A549 (cell line): ENCODE data around the gene FNDC7.

ENCODE experiments used
- CTCF ChIP-seq: fragments of >200 bp; sonication (Bioruptor Twin); formaldehyde crosslinking; IDR thresholded peaks from 3 replicates; pipeline ENCODE4 v1.5.1; 2016
- ELK1 ChIP-seq: fragments of 150-350 bp; IDR thresholded peaks from 2 replicates; pipeline ENCODE4 v1.6.1; 2014; ENCODE audit warnings: low read depth, mild to moderate bottlenecking, low read length
- ESRRA ChIP-seq: fragments of 150-350 bp; IDR thresholded peaks from 2 replicates; pipeline ENCODE4 v1.6.1; 2014; ENCODE audit warnings: mild to moderate bottlenecking, low read length, borderline replicate concordance
- HES2 ChIP-seq: fragments of >200 bp; sonication (Bioruptor Twin); formaldehyde crosslinking; IDR thresholded peaks from 2 replicates; pipeline ENCODE4 v1.6.1; 2016
- MAFK ChIP-seq: fragments of 450-650 bp; IDR thresholded peaks from 2 replicates; pipeline ENCODE4 v1.6.1; 2014; ENCODE audit not compliant: partially characterized antibody
- MAX ChIP-seq: IDR thresholded peaks from 2 replicates; pipeline ENCODE4 v1.6.1; 2012
- PBX3 ChIP-seq: IDR thresholded peaks from 2 replicates; pipeline ENCODE4 v1.6.1; 2012
- RAD21 ChIP-seq, 2 experiments: fragments of >200 bp in 1 of 2; sonication (Bioruptor Twin) in 1 of 2; formaldehyde crosslinking in 1 of 2; IDR thresholded peaks in 1 of 2; conservative IDR thresholded peaks in 1 of 2; 2 replicates in 1 of 2; 3 replicates in 1 of 2; pipeline ENCODE4 v1.6.1; 2012 to 2018; ENCODE audit warnings: inconsistent platforms in 1 of 2
- USF2 ChIP-seq: fragments of 450-650 bp; IDR thresholded peaks from 2 replicates; pipeline ENCODE4 v1.6.1; 2014; ENCODE audit warnings: antibody characterized with exemption

- TF ChIP-seq CTCF, result no peak
- no peak for TF ChIP-seq MAX
- TF ChIP-seq RAD21 (conservative IDR thresholded peaks at IDR 0.05 in 1 of 2, IDR thresholded peaks at IDR 0.05 in 1 of 2), result no peak
- TF ChIP-seq USF2, result no peak
- TF ChIP-seq HES2, result no peak
- TF ChIP-seq ELK1, result no peak
- TF ChIP-seq ESRRA, result no peak
- no peak for TF ChIP-seq PBX3
- TF ChIP-seq MAFK, result no peak
These were observed 27.2 kb upstream of the FNDC7 start for GRCh38 chr1:108685529-108685928.
